GM18858 (cell line): ENCODE data around the gene ADORA2B.
"Not testable (repeated sequence)": the region's sequence is repeated elsewhere in the genome, so short reads cannot be mapped to it uniquely, and the experiment has no call there.

Source experiments
- ATAC-seq: cut with Tn5 transposase; IDR thresholded peaks from one replicate; pipeline ENCODE4 v1.9.1; 2021; ENCODE audit not compliant: unreplicated experiment

ADORA2B gene

GRCh38 chr17:15944759-15945526 lies at the start of gene ADORA2B:
TSS of gene ADORA2B (plus strand) at chr17:15945130. CDS start at chr17:15945249, 119 bp downstream.
- ATAC-seq: peak; percentile 47

- no peak for ATAC-seq
Observed at GRCh38 chr17:15896277-15896676, 48.7 kb upstream of the ADORA2B start.

- no peak for ATAC-seq
Observed at GRCh38 chr17:15896834-15897233, 48.1 kb upstream of the ADORA2B start.

- ATAC-seq: not testable (repeated sequence)
Observed at GRCh38 chr17:15899596-15899995, 45.3 kb upstream of the ADORA2B start.

- ATAC-seq: no peak
Observed at GRCh38 chr17:15900871-15901270, 44.1 kb upstream of the ADORA2B start.

- not testable (repeated sequence) for ATAC-seq
Observed at GRCh38 chr17:15905236-15905635, 39.7 kb upstream of the ADORA2B start.

- ATAC-seq: no peak
Observed at GRCh38 chr17:15907290-15907689, 37.6 kb upstream of the ADORA2B start.

- no peak for ATAC-seq
Observed at GRCh38 chr17:15908378-15908777, 36.6 kb upstream of the ADORA2B start.

GRCh38 chr17:15909481-15909991 lies 35.4 kb upstream of the ADORA2B start:
- no peak for ATAC-seq

GRCh38 chr17:15910791-15911190 lies 34.1 kb upstream of the ADORA2B start:
- no peak for ATAC-seq

GRCh38 chr17:15911701-15912100 lies 33.2 kb upstream of the ADORA2B start:
- ATAC-seq: not testable (repeated sequence)

GRCh38 chr17:15912416-15912955 lies 32.4 kb upstream of the ADORA2B start:
- ATAC-seq: no peak

GRCh38 chr17:15913826-15914225 lies 31.1 kb upstream of the ADORA2B start:
- no peak for ATAC-seq

GRCh38 chr17:15914400-15915170 lies 30.3 kb upstream of the ADORA2B start:
- ATAC-seq: no peak

GRCh38 chr17:15915961-15916360 lies 29.0 kb upstream of the ADORA2B start:
- no peak for ATAC-seq

- ATAC-seq: no peak
Observed at GRCh38 chr17:15917021-15917437, 27.9 kb upstream of the ADORA2B start.

GRCh38 chr17:15917438-15918027 lies 27.4 kb upstream of the ADORA2B start:
- no peak for ATAC-seq

- no peak for ATAC-seq
Observed at GRCh38 chr17:15918261-15918660, 26.7 kb upstream of the ADORA2B start.

GRCh38 chr17:15918661-15919259 lies 26.2 kb upstream of the ADORA2B start:
- ATAC-seq: no peak

- ATAC-seq: no peak
Observed at GRCh38 chr17:15919466-15919865, 25.5 kb upstream of the ADORA2B start.

- no peak for ATAC-seq
Observed at GRCh38 chr17:15920758-15921239, 24.1 kb upstream of the ADORA2B start.
